NCI-H1092 (cell line): Measurements from ENCODE around the gene IFT74.
"Not testable (repeated sequence)": the region's sequence is repeated elsewhere in the genome, so short reads cannot be mapped to it uniquely, and the experiment has no call there.

ENCODE experiments used
- DNase-seq: peaks from one replicate; lab custom pipeline; 2025; lab: John Stamatoyannopoulos, UW

The IFT74 gene

GRCh38 chr9:27073841-27074728 lies 117.9 kb downstream of the IFT74 start:
- no peak for DNase-seq

- no peak for DNase-seq
Measured at GRCh38 chr9:27078685-27079084, 122.5 kb downstream of the IFT74 start.

GRCh38 chr9:27085456-27085855 lies 129.2 kb downstream of the IFT74 start:
- DNase-seq = no peak

GRCh38 chr9:27086818-27087680 lies 130.8 kb downstream of the IFT74 start:
- no peak for DNase-seq

GRCh38 chr9:27088981-27089380 lies 132.8 kb downstream of the IFT74 start:
- no peak for DNase-seq

- DNase-seq = no peak
Measured at GRCh38 chr9:27089706-27090105, 133.5 kb downstream of the IFT74 start.

- no peak for DNase-seq
Measured at GRCh38 chr9:27090231-27090630, 134.0 kb downstream of the IFT74 start.

- DNase-seq = no peak
Measured at GRCh38 chr9:27090711-27091110, 134.5 kb downstream of the IFT74 start.

GRCh38 chr9:27092496-27092895 lies 136.3 kb downstream of the IFT74 start:
- not testable (repeated sequence) for DNase-seq

- not testable (repeated sequence) for DNase-seq
Measured at GRCh38 chr9:27093384-27094067, 137.3 kb downstream of the IFT74 start.

- DNase-seq = no peak
Measured at GRCh38 chr9:27094640-27095298, 138.6 kb downstream of the IFT74 start.

- no peak for DNase-seq
Measured at GRCh38 chr9:27107241-27107640, 151.0 kb downstream of the IFT74 start.

- DNase-seq = no peak
Measured at GRCh38 chr9:27108981-27109541, 152.8 kb downstream of the IFT74 start, which contains the start of gene TEK. TSS of gene TEK (plus strand) at chr9:27109225. CDS start at chr9:27109591, 366 bp downstream.

GRCh38 chr9:27109621-27110020 lies 153.4 kb downstream of the IFT74 start:
- DNase-seq = no peak

- DNase-seq = no peak
Measured at GRCh38 chr9:27110181-27110580, 154.0 kb downstream of the IFT74 start.

GRCh38 chr9:27112235-27112634 lies 156.0 kb downstream of the IFT74 start:
- no peak for DNase-seq
